ENCODE measurements around the gene RXFP4.

RXFP4 gene

GRCh38 chr1:155931332-155932038 is 10.0 kb upstream of the RXFP4 start:
- no peak for TF ChIP-seq CTCF (IDR thresholded peaks at IDR 0.05; ENCODE audit: insufficient read depth, low read depth, low read length, missing control alignments)
- DNase-seq (ENCODE audit: low read depth), result peak; percentile 78
- H3K4me3 ChIP-seq (ENCODE audit: low read length), result peak overlapping the region; percentile 99

GRCh38 chr1:155932081-155932480 is 9.4 kb upstream of the RXFP4 start:
- no peak for TF ChIP-seq CTCF (IDR thresholded peaks at IDR 0.05; ENCODE audit: insufficient read depth, low read depth, low read length, missing control alignments)
- peak overlapping the region; percentile 99 for H3K4me3 ChIP-seq (ENCODE audit: low read length)
- DNase-seq (ENCODE audit: low read depth), result peak; percentile 93

- no peak for TF ChIP-seq CTCF (IDR thresholded peaks at IDR 0.05; ENCODE audit: insufficient read depth, low read depth, low read length, missing control alignments)
- peak overlapping the region; percentile 99 for H3K4me3 ChIP-seq (ENCODE audit: low read length)
- peak; percentile 59 for DNase-seq (ENCODE audit: low read depth)
Measured at GRCh38 chr1:155932487-155932886, 9.0 kb upstream of the RXFP4 start.

GRCh38 chr1:155933591-155934096 is 7.8 kb upstream of the RXFP4 start:
- H3K4me3 ChIP-seq (ENCODE audit: low read length), result peak overlapping the region; percentile 99
- no peak for DNase-seq (ENCODE audit: low read depth)

GRCh38 chr1:155934097-155934935 is 7.1 kb upstream of the RXFP4 start, which contains the start of gene KHDC4:
TSS of gene KHDC4 (minus strand) at chr1:155934413. CDS start at chr1:155934373, 40 bp downstream.
- TF ChIP-seq CTCF (IDR thresholded peaks at IDR 0.05; ENCODE audit: insufficient read depth, low read depth, low read length, missing control alignments), result no peak
- H3K4me3 ChIP-seq (ENCODE audit: low read length), result peak within 1 kb of the TSS; percentile 99
- peak; percentile 100 for DNase-seq (ENCODE audit: low read depth)

More at GRCh38 chr1:155933591-155934096, 7.8 kb upstream of the RXFP4 start:
- no peak for TF ChIP-seq CTCF (IDR thresholded peaks at IDR 0.05; ENCODE audit: insufficient read depth, low read depth, low read length, missing control alignments)

- no peak for DNase-seq (ENCODE audit: low read depth)
- no peak for TF ChIP-seq CTCF (IDR thresholded peaks at IDR 0.05; ENCODE audit: insufficient read depth, low read depth, low read length, missing control alignments)
- peak overlapping the region; percentile 99 for H3K4me3 ChIP-seq (ENCODE audit: low read length)
Measured at GRCh38 chr1:155934936-155935590, 6.4 kb upstream of the RXFP4 start.
